IPS-18a (cell line): ENCODE results near the gene ENTPD3.
A peak's percentile ranks its signal among the peaks of the same experiment; 100 is the strongest.

Experiments
- H3K27ac ChIP-seq: one replicate; pipeline ENCODE4 v1.5.1; 2013; ENCODE audit warnings: low read length
- H3K27me3 ChIP-seq: one replicate; pipeline ENCODE4 v1.6.1; 2013; ENCODE audit warnings: mild to moderate bottlenecking, low read length; ENCODE audit not compliant: control insufficient read depth, insufficient read depth
- H3K36me3 ChIP-seq: one replicate; pipeline ENCODE4 v1.6.1; 2013; ENCODE audit warnings: low read depth, low read length; ENCODE audit not compliant: control insufficient read depth
- H3K4me1 ChIP-seq: one replicate; pipeline ENCODE4 v1.6.1; 2013; ENCODE audit warnings: low read depth, low read length; ENCODE audit not compliant: control insufficient read depth
- H3K4me3 ChIP-seq: one replicate; pipeline ENCODE4 v1.5.1; 2013; ENCODE audit warnings: low read length
- H3K9ac ChIP-seq: one replicate; pipeline ENCODE4 v1.6.1; 2013; ENCODE audit warnings: mild to moderate bottlenecking, low read length, moderate library complexity
- H3K9me3 ChIP-seq: one replicate; pipeline ENCODE4 v1.6.1; 2013; ENCODE audit warnings: low read depth, low read length; ENCODE audit not compliant: control insufficient read depth

The ENTPD3 gene

GRCh38 chr3:40407611-40408010, 20.6 kb downstream of the ENTPD3 start:
- H3K4me1 ChIP-seq: no peaks in the 10 kb centered on the region
- H3K27me3 ChIP-seq: no peaks in the 10 kb centered on the region
- no peak overlapping the region for H3K9ac ChIP-seq
- H3K27ac ChIP-seq: no peak overlapping the region
- H3K4me3 ChIP-seq: no peak overlapping the region
- no peaks in the 10 kb centered on the region for H3K9me3 ChIP-seq
- H3K36me3 ChIP-seq: no peaks in the 10 kb centered on the region

DNA sequence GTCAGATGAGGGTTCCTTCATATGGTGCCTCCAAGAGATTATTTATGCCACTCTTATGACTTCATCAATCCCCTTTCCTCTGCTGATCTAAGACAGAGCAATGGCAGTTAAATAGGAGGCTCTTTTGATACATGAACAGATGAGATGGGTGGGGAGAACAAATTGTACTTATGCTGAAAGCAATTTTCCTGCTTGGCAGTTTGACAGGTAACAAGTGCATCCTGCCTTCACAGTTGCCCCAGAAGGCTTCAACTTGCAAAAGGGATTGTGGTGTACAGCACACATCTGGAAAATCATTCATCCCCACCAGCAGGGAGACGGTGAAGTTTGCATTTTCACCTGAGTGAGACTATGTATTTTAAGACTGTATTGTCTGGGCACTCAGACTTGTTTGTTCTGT, 27.3 kb downstream of the ENTPD3 start:
- H3K9ac ChIP-seq: no peak overlapping the region
- H3K36me3 ChIP-seq: no peaks in the 10 kb centered on the region

GRCh38 chr3:40417845-40418543, 31.0 kb downstream of the ENTPD3 start:
- Histone ChIP-seq H3K27me3 (no peaks in the 10 kb centered on the region), H3K27ac (no peak overlapping the region), H3K9ac (no peak overlapping the region), H3K4me1 (no peaks in the 10 kb centered on the region), H3K4me3 (no peak overlapping the region), H3K36me3 (no peaks in the 10 kb centered on the region), H3K9me3 (no peaks in the 10 kb centered on the region)

More for the DNA sequence above, 27.3 kb downstream of the ENTPD3 start:
- H3K9me3 ChIP-seq: no peaks in the 10 kb centered on the region
- no peak overlapping the region for H3K4me3 ChIP-seq
- no peak overlapping the region for H3K27ac ChIP-seq
- no peaks in the 10 kb centered on the region for H3K27me3 ChIP-seq
- H3K4me1 ChIP-seq: no peaks in the 10 kb centered on the region

- H3K4me1 ChIP-seq: no peaks in the 10 kb centered on the region
- no peaks in the 10 kb centered on the region for H3K27me3 ChIP-seq
- no peak overlapping the region for H3K27ac ChIP-seq
- H3K9ac ChIP-seq: no peak overlapping the region
- no peak overlapping the region for H3K4me3 ChIP-seq
- H3K9me3 ChIP-seq: no peaks in the 10 kb centered on the region
- no peaks in the 10 kb centered on the region for H3K36me3 ChIP-seq
These were observed 35.9 kb downstream of the ENTPD3 start for GRCh38 chr3:40422861-40423260.

DNA sequence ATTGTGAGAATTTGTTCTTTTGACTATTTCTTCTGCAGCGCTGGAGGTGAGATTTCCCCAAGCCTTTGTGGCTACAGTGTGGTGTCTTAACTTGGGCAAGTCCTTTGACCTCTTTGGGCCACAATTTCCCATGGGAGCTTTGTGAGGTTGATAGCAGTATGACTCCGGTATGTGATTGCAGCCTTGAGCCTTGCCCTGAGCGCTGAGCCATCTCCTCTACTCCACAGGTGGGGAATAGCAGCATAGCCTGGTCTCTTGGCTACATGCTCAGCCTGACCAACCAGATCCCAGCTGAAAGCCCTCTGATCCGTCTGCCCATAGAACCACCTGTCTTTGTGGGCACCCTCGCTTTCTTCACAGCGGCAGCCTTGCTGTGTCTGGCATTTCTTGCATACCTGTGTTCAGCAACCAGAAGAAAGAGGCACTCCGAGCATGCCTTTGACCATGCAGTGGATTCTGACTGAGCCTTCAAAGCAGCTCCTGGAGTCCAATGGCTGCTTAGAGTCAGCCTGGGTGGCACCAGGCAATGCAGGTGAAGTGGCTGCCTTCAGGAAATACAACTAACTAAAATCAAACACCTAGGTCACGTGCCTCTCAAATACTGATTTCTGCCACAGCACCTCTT, 40.2 kb downstream of the ENTPD3 start:
- Histone ChIP-seq H3K36me3 (no peaks in the 10 kb centered on the region), H3K27me3 (no peaks in the 10 kb centered on the region), H3K4me1 (peaks cover 3% of the 10 kb centered on the region), H3K9ac (no peak overlapping the region), H3K4me3 (no peak overlapping the region), H3K27ac (no peak overlapping the region), H3K9me3 (no peaks in the 10 kb centered on the region)

DNA sequence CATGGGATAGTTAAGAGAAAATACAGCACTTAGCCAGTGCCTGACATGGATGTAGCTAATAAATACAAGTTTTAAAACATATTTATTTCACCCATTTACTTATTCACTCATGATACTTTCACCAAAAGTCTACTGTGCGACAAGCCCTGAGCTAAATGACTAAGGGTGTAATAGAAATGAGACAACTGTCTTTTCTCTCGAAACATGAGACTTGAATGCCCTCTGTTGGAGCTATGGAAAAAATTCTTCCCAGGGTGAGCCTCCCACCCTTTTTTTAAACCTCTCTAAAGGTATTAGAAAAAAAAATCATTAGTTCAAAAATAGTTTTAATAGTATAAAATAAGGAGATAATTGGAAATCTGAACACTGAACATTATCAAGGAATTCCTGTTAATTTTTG, 45.8 kb downstream of the ENTPD3 start:
- H3K4me1 ChIP-seq: peaks cover 3% of the 10 kb centered on the region
- H3K9ac ChIP-seq: no peak overlapping the region
- H3K27me3 ChIP-seq: no peaks in the 10 kb centered on the region
- H3K4me3 ChIP-seq: no peak overlapping the region
- no peaks in the 10 kb centered on the region for H3K9me3 ChIP-seq
- H3K36me3 ChIP-seq: no peaks in the 10 kb centered on the region
- no peak overlapping the region for H3K27ac ChIP-seq

DNA sequence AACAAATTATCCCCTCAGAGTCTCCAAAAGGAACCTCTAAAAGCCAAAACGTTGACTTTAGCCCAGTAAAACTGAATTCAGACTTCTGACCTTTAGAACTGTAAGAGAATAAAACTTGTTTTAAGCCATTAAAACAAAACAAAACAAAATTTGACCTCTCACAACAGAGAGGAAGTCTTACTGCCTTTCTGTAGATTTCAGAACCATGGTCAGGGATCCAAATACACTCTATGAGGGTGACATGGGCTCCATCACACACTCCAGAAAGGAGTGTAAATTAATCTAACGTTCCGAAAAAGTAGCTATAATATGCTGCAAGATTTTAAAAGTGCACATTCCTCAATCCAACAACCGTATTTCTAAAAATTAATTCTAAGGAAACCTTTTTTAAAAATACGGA, 50.9 kb downstream of the ENTPD3 start:
- no peaks in the 10 kb centered on the region for H3K27me3 ChIP-seq
- H3K4me1 ChIP-seq: no peaks in the 10 kb centered on the region
- no peak overlapping the region for H3K27ac ChIP-seq
- no peaks in the 10 kb centered on the region for H3K36me3 ChIP-seq
- H3K9me3 ChIP-seq: no peaks in the 10 kb centered on the region
- H3K9ac ChIP-seq: no peak overlapping the region
- H3K4me3 ChIP-seq: no peak overlapping the region

- Histone ChIP-seq H3K4me1 (no peaks in the 10 kb centered on the region), H3K27ac (no peak overlapping the region), H3K27me3 (no peaks in the 10 kb centered on the region), H3K9ac (no peak overlapping the region), H3K4me3 (no peak overlapping the region), H3K36me3 (no peaks in the 10 kb centered on the region), H3K9me3 (no peaks in the 10 kb centered on the region)
These were observed 58.1 kb downstream of the ENTPD3 start for GRCh38 chr3:40445062-40445461.

DNA sequence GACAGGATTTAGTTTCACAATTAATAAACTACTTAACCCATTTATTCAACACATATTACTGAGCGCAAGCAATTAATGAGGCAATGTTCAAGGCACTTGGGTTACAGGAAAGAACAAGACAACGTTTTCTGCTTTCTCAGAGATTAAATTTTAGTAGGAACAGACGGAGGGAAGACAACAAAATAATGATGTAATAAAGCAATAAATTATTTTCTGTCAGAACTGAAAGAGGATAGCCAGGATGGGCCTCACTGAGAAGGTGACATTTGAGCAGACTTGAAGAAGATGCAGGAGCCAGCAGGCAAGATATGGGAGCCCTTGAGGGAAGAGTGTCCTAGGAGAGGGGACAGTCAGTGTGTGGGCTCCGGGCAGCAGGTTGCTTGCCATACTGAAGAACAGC, 58.9 kb downstream of the ENTPD3 start:
- no peak overlapping the region for H3K9ac ChIP-seq
- no peak overlapping the region for H3K4me3 ChIP-seq
- no peaks in the 10 kb centered on the region for H3K4me1 ChIP-seq
- H3K27me3 ChIP-seq: no peaks in the 10 kb centered on the region
- H3K9me3 ChIP-seq: no peaks in the 10 kb centered on the region
- no peak overlapping the region for H3K27ac ChIP-seq
- no peaks in the 10 kb centered on the region for H3K36me3 ChIP-seq

DNA sequence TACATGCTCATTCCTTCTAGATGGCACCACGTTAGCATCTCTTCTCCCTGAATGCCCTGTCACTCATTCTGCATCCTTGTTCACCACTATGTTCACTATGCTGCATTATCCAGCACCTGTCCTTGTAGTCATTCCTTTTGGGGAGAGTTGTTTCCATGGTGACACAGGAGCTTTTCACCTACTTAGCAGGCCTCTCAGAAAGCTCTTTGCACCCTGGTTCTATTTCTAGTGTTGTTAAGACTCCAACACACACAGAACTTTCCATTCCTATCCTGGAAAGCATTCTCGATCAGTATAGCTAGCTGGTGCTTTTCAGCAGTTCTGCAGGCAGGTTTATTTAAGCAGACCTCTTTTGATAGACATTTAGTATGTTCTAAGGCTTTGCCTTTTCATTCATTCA, 63.5 kb downstream of the ENTPD3 start:
- Histone ChIP-seq H3K27ac (no peak overlapping the region), H3K27me3 (no peaks in the 10 kb centered on the region), H3K4me1 (no peaks in the 10 kb centered on the region), H3K4me3 (no peak overlapping the region), H3K9me3 (no peaks in the 10 kb centered on the region), H3K9ac (no peak overlapping the region), H3K36me3 (no peaks in the 10 kb centered on the region)

DNA sequence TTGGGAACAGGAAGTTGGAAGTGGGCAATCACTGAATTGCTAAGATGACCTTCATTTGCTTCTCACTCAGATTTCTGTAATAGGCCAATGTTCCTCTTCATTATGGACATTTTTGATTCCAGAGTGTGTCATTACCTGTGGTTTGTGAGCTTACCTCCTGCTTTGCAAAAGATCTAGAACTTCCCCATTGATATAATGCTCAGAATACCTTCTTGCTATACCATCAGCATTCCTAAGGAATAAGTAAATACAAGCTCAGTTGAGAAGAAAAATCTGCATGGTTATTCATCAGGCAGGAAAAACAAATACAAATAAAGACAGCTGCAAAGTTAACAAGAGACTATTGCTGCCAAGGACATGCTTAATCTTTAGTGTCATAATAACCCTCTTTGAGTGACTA, 64.6 kb downstream of the ENTPD3 start:
- no peaks in the 10 kb centered on the region for H3K4me1 ChIP-seq
- no peaks in the 10 kb centered on the region for H3K27me3 ChIP-seq
- H3K9ac ChIP-seq: no peak overlapping the region
- H3K9me3 ChIP-seq: no peaks in the 10 kb centered on the region
- H3K36me3 ChIP-seq: no peaks in the 10 kb centered on the region
- no peak overlapping the region for H3K27ac ChIP-seq
- H3K4me3 ChIP-seq: no peak overlapping the region

- Histone ChIP-seq H3K36me3 (no peaks in the 10 kb centered on the region), H3K27me3 (no peaks in the 10 kb centered on the region), H3K9ac (peak overlapping the region; percentile 71), H3K4me1 (no peaks in the 10 kb centered on the region), H3K27ac (no peak overlapping the region), H3K4me3 (peak overlapping the region; percentile 66), H3K9me3 (no peaks in the 10 kb centered on the region)
These were observed 65.1 kb downstream of the ENTPD3 start for GRCh38 chr3:40452057-40452456.
